Colonic mucosa (tissue), 4 donors: ENCODE results near the gene C13orf42. TPM values are rescaled to one million over a fixed set of nuclear protein-coding genes. Genes with fewer than 3 reads are reported as not detected.
"Not testable (repeated sequence)": the region's sequence is repeated elsewhere in the genome, so short reads cannot be mapped to it uniquely, and the experiment has no call there.

Experiments used
- DNase-seq: peaks from one replicate; pipeline ENCODE4 v3.0.0-alpha.2; 2020
- H3K27ac ChIP-seq: fragments of 200-600 bp; one replicate; pipeline ENCODE4 v1.8.0; 2021
- H3K27me3 ChIP-seq: fragments of 200-600 bp; one replicate; pipeline ENCODE4 v1.8.0; 2021
- H3K36me3 ChIP-seq: fragments of 200-600 bp; one replicate; pipeline ENCODE4 v1.8.0; 2021
- H3K4me1 ChIP-seq: fragments of 200-600 bp; one replicate; pipeline ENCODE4 v1.8.0; 2021; ENCODE audit warnings: mild to moderate bottlenecking
- H3K4me3 ChIP-seq: fragments of 200-600 bp; one replicate; pipeline ENCODE4 v1.8.0; 2021
- H3K9ac ChIP-seq, 2 donors: one replicate each; pipeline ENCODE4 v1.7.0; 2013; ENCODE audit warnings: control low read depth in 2 of 2, low read depth in 2 of 2, low read length in 2 of 2
- H3K9me3 ChIP-seq: fragments of 200-600 bp; one replicate; pipeline ENCODE4 v1.8.0; 2021
- CTCF ChIP-seq: fragments of 200-600 bp; IDR thresholded peaks from one replicate; pipeline ENCODE4 v1.8.0; 2022; ENCODE audit warnings: antibody characterized with exemption, mild to moderate bottlenecking
- intact Hi-C: fragments of 100-400 bp; cut with DNase I; formaldehyde crosslinking; loops from one replicate; pipeline ENCODE4 v1.14.1; 2022
- total RNA-seq, 2 donors: library from RNA; stranded (reverse); fragmentation: NEBNext Ultra II Directional in 1 of 2; extraction: Animal tissue kit (Norgen Biotek cat#: 25700) in 1 of 2; gene quantifications; one replicate each; pipeline ENCODE4 v1.2.1, GENCODE V29; 2021
- donor health status: healthy.
- donor health status: DM: no; HTN: no; CAD: no.
- donor health status: DM: no; HTN: no; CAD: no.

C13orf42 gene
- total RNA-seq, 2 donors from 2014 or later: not detected

DNA sequence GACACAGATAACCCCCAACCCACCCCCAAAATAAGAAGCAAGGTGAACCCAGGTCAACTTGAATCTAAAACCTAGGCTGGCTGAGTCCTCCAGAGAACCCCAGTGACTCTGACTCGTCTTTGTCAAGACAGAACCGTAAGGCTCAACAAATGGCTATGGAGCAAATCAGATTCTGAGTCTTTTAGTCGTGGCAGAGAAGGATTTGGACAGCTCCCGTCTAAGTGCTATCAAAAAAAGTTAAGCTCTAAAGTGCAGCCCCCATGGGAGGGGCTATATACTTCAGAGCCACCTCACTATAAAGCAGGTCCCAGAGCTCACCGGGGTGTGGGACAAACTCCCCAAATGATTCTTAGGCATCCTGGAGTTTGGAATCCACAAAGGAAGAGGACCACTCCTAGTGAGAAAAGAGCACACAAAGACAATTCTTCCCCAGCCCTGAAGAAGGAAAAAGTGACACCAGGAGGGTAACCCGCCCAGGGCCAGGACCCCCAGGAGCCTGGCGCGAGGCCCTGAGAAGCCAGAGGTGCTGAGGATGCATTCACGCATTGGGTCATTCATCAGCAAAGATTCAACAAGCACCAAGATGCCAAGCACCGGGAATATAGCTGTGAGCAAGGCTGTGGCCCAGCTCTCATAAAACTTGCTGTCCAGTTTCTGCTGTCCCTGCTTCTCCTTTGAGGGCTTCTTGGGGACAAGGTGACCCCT, 25.4 kb upstream of the C13orf42 start:
- no peak for TF ChIP-seq CTCF
- no peak for DNase-seq
- Histone ChIP-seq H3K4me3 (no peak overlapping the region), H3K9ac (no peak overlapping the region), H3K27ac (no peak overlapping the region), H3K36me3 (no peaks in the 10 kb centered on the region), H3K4me1 (no peaks in the 10 kb centered on the region), H3K9me3 (no peaks in the 10 kb centered on the region), H3K27me3 (no peaks in the 10 kb centered on the region)
- intact Hi-C loops: no loop called here

GRCh38 chr13:51134763-51135365, 23.8 kb upstream of the C13orf42 start:
- no peak overlapping the region for H3K9ac ChIP-seq
- no peak for DNase-seq

DNA sequence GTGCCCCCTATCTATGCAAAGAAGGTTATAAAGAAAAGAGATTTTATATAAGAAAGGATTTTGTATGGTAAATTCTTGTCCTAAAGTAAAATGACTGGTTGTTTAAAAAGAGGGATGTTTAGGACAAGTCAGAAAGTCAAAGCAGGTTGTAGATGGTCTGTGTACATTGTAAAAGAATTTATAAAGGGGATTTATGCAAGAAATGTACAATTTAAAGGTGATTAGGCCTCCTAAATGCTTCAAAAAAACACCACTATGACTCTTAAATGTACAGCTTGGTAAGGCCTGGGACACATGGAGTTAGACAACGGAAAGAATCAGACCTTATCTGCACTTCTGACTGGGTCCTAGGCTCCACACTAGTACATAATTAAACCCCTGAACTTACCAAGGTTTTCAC, 19.3 kb upstream of the C13orf42 start:
- no peak overlapping the region for H3K27ac ChIP-seq
- no peak overlapping the region for H3K4me3 ChIP-seq
- intact Hi-C loops: no loop called here
- no peaks in the 10 kb centered on the region for H3K27me3 ChIP-seq
- DNase-seq: no peak
- no peaks in the 10 kb centered on the region for H3K36me3 ChIP-seq
- TF ChIP-seq CTCF: no peak
- no peaks in the 10 kb centered on the region for H3K4me1 ChIP-seq
- H3K9ac ChIP-seq: no peak overlapping the region
- H3K9me3 ChIP-seq: no peaks in the 10 kb centered on the region

More at GRCh38 chr13:51134763-51135365, 23.8 kb upstream of the C13orf42 start:
- Histone ChIP-seq H3K4me3 (no peak overlapping the region), H3K36me3 (no peaks in the 10 kb centered on the region), H3K9me3 (no peaks in the 10 kb centered on the region), H3K4me1 (no peaks in the 10 kb centered on the region), H3K27me3 (no peaks in the 10 kb centered on the region), H3K27ac (no peak overlapping the region)
- no peak for TF ChIP-seq CTCF
- intact Hi-C loops: no loop called here

DNA sequence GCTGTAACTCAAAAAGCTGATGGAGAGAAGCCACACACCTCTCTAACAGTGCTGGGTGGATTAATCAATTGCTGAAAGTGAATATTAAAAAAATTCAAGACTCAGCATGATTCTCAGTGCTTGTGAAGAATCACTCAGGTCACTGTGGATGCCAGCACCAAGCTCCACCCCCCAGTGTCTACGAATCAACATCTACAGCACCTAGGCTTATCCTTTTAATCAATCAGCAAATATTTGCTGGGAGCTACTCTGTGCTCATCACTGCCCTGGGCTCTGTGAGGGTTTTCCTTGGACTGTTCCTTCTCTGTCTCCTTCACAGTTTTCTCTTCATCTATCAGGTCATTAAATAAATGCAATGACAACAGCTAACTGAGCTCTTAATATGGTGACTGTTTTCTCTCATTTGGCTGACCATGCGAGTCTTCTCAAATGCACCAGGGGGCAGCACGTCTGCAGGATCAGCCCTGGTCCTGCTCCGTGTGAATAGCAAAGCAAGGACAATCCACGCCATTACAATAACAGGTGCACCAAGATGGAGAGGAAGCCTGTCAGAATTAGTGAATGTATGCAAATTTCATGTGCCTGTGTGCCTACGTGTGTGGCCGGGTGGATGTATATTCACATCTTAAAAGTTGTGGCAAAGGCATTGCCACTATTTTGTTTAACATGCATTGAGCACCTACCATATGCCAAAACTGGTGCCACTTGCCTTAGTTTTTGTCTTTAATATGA, 14.6 kb upstream of the C13orf42 start:
- intact Hi-C loops: loop anchor here (5.0 to 10.0 kb wide), 2 partner anchors 162 to 669 kb away; no protein-coding TSS in a partner anchor
- Histone ChIP-seq H3K4me3 (no peak overlapping the region), H3K4me1 (no peaks in the 10 kb centered on the region), H3K27me3 (peaks cover 2% of the 10 kb centered on the region), H3K9ac (no peak overlapping the region), H3K36me3 (no peaks in the 10 kb centered on the region), H3K9me3 (no peaks in the 10 kb centered on the region), H3K27ac (no peak overlapping the region)
- DNase-seq: peak; percentile 43
- TF ChIP-seq CTCF: peak; percentile 56

DNA sequence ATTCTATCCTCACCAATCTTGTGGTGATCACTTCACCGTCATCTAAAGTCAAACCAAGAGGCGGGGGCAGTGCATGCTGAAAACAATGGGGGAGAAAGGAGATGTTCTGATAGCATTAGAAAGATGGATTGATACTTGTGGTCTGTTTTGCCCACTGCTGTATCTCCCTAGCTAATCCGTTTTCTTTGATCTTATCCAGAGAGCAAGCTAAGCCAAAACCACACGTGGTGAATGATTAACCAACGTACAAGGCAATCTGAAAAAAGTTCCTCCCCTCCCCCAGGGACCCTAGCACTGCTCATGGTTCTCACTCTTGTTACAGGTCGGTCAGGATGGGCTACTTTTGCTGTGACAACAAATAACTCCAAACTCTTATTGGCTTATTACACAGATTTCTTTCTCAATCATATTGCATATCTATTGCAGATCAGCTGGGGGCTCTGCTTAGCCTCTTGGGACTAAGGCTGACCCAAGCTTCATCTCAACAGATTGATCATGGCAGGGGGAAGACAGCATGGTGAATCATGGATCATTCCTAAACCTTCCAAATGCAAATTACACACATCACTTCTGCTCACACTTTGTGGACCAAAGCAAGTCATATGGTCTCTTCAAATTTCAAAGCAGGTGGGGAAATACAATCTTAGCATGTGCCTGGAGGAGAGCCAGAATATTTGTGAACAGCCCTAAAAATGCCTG, 11.9 kb upstream of the C13orf42 start:
- no peak for TF ChIP-seq CTCF
- Histone ChIP-seq H3K4me3 (no peak overlapping the region), H3K36me3 (no peaks in the 10 kb centered on the region), H3K27me3 (peaks cover 2% of the 10 kb centered on the region), H3K9ac (no peak overlapping the region), H3K9me3 (no peaks in the 10 kb centered on the region), H3K4me1 (no peaks in the 10 kb centered on the region), H3K27ac (no peak overlapping the region)
- no peak for DNase-seq
- intact Hi-C loops: loop anchor here (10.0 kb wide), 1 partner anchor 672 kb away; no protein-coding TSS in a partner anchor

DNA sequence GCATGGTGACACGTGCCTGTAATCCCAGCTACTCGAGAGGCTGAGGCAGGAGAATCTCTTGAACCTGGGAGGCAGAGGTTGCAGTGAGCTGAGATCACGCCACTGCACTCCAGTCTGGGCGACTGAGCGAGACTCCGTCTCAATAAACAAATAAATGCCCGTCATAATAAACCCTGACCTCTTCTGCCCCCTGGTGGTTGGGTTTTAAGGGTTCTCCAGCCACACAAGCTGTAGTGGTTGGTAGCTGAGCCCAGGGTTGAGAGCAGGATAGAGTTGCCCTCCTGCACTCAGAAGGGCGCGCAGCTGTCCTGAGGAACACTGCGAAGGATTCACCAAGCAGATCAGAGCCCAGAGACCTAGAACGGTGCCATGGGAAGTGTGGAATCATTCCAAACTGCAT, 9.8 kb upstream of the C13orf42 start:
- not testable (repeated sequence) for DNase-seq

More for the DNA sequence above, 9.8 kb upstream of the C13orf42 start:
- H3K27ac ChIP-seq, H3K9me3 ChIP-seq, H3K36me3 ChIP-seq, H3K4me3 ChIP-seq, H3K27me3 ChIP-seq, H3K4me1 ChIP-seq, H3K9ac ChIP-seq: not testable (repeated sequence)
- intact Hi-C loops: loop anchor here (10.0 kb wide), 1 partner anchor 674 kb away; no protein-coding TSS in a partner anchor
